WTC11 (cell line): ENCODE measurements around the gene MTOR. TPM values are rescaled to one million over a fixed set of nuclear protein-coding genes. Genes with fewer than 3 reads are reported as not detected.

Experiments used
- ATAC-seq: fragments of 200-7000 bp; cut with Tn5 transposase; 2 replicates; pipeline ENCODE4 v1.10.0; 2021; ENCODE audit warnings: mild to moderate bottlenecking, moderate library complexity
- CTCF ChIA-PET: fragments of 300-600 bp; sonication (Branson Sonifier 250); formaldehyde crosslinking; loops from one replicate; lab custom pipeline; 2021; ENCODE audit warnings: antibody characterized with exemption; lab: Charles Lee
- POLR2A ChIA-PET: fragments of 350-600 bp; sonication (Branson Sonifier 250); formaldehyde crosslinking; loops from one replicate; lab custom pipeline; 2021; ENCODE audit warnings: antibody characterized with exemption; lab: Charles Lee
- DNase-seq: peaks from one replicate; pipeline ENCODE4 v3.0.0; 2021; ENCODE audit warnings: low spot score
- H3K27ac Mint-ChIP-seq: 2 replicates; pipeline ENCODE4 v1.8.0; 2021; ENCODE audit warnings: mixed read lengths
- H3K27me3 Mint-ChIP-seq: 2 replicates; pipeline ENCODE4 v1.8.0; 2021; ENCODE audit warnings: low read depth, mild to moderate bottlenecking, moderate library complexity, mixed read lengths
- H3K36me3 Mint-ChIP-seq: 2 replicates; pipeline ENCODE4 v1.8.0; 2021; ENCODE audit warnings: mixed read lengths
- H3K4me1 Mint-ChIP-seq: 2 replicates; pipeline ENCODE4 v1.8.0; 2022; ENCODE audit warnings: mixed read lengths
- H3K4me3 Mint-ChIP-seq: 2 replicates; pipeline ENCODE4 v1.8.0; 2021; ENCODE audit warnings: mild to moderate bottlenecking, moderate library complexity, mixed read lengths
- H3K9me3 Mint-ChIP-seq: 2 replicates; pipeline ENCODE4 v1.8.0; 2021; ENCODE audit warnings: mixed read lengths
- AFF4 ChIP-seq: sonication (generic); formaldehyde crosslinking; IDR thresholded peaks from 2 replicates; pipeline ENCODE4 v1.8.1; 2023; ENCODE audit warnings: mild to moderate bottlenecking, missing genetic modification reagents, borderline replicate concordance
- ATF2 ChIP-seq: sonication (generic); formaldehyde crosslinking; IDR thresholded peaks from 2 replicates; pipeline ENCODE4 v1.8.1; 2022; ENCODE audit warnings: low read depth, missing genetic modification reagents, borderline replicate concordance
- ELF4 ChIP-seq: sonication (generic); formaldehyde crosslinking; IDR thresholded peaks from 2 replicates; pipeline ENCODE4 v1.8.1; 2022; ENCODE audit warnings: low read depth, mild to moderate bottlenecking, moderate library complexity, missing genetic modification reagents
- ERG ChIP-seq: fragments of 250-450 bp; sonication (Bioruptor Pico); IDR thresholded peaks from 2 replicates; pipeline ENCODE4 v1.8.0; 2021; ENCODE audit warnings: mild to moderate bottlenecking
- HMGA2 ChIP-seq: fragments of 250-450 bp; sonication (Bioruptor Pico); IDR thresholded peaks from 2 replicates; pipeline ENCODE4 v1.4.0; 2021; ENCODE audit warnings: mild to moderate bottlenecking, moderate library complexity
- NFATC4 ChIP-seq: fragments of 250-450 bp; sonication (Bioruptor Pico); IDR thresholded peaks from 2 replicates; pipeline ENCODE4 v1.9.0; 2021; ENCODE audit warnings: mild to moderate bottlenecking
- NFE2L1 ChIP-seq: sonication (generic); formaldehyde crosslinking; IDR thresholded peaks from 2 replicates; pipeline ENCODE4 v1.8.1; 2023; ENCODE audit warnings: missing genetic modification reagents
- TEAD1 ChIP-seq: sonication (generic); formaldehyde crosslinking; IDR thresholded peaks from 2 replicates; pipeline ENCODE4 v1.8.0; 2022; ENCODE audit warnings: mild to moderate bottlenecking, missing genetic modification reagents
- TEAD4 ChIP-seq: sonication (generic); formaldehyde crosslinking; IDR thresholded peaks from 2 replicates; pipeline ENCODE4 v1.8.0; 2022; ENCODE audit warnings: mild to moderate bottlenecking, missing genetic modification reagents
- USF2 ChIP-seq: sonication (generic); formaldehyde crosslinking; IDR thresholded peaks from 2 replicates; pipeline ENCODE4 v1.8.1; 2023; ENCODE audit warnings: mild to moderate bottlenecking, missing genetic modification reagents, moderate library complexity
- ZBTB21 ChIP-seq: sonication (generic); formaldehyde crosslinking; IDR thresholded peaks from 2 replicates; pipeline ENCODE4 v1.8.1; 2023; ENCODE audit warnings: mild to moderate bottlenecking, missing genetic modification reagents, borderline replicate concordance
- ZNF396 ChIP-seq: fragments of 250-450 bp; sonication (Bioruptor Pico); IDR thresholded peaks from 2 replicates; pipeline ENCODE4 v1.8.0; 2021; ENCODE audit warnings: mild to moderate bottlenecking, moderate library complexity, borderline replicate concordance
- ZNF512 ChIP-seq: sonication (generic); formaldehyde crosslinking; IDR thresholded peaks from 2 replicates; pipeline ENCODE4 v1.8.1; 2022; ENCODE audit warnings: missing genetic modification reagents, borderline replicate concordance
- total RNA-seq: library from RNA; stranded (reverse); gene quantifications from 3 replicates; pipeline ENCODE4 v1.2.3, GENCODE V29; 2021

Gene MTOR
- total RNA-seq, 1 experiment from 2014 or later: 65.0 TPM

GRCh38 chr1:11289064-11289463, 26.7 kb upstream of the MTOR start (continued):
- no peak for TF ChIP-seq TEAD1

- ChIA-PET CTCF (interaction anchor here (0.6 to 1.7 kb wide), 15 partner anchors 11 to 498 kb away, joined by 3 to 12 read pairs (median 4); partner anchors contain the start of genes DISP3 and UBIAD1), POLR2A (interaction anchor here (0.6 to 0.7 kb wide), 2 partner anchors 25 to 219 kb away, joined by 3 read pairs; partner anchors contain the start of gene MTOR)
- Mint-ChIP-seq H3K4me3 (peak overlapping the region; percentile 45), H3K27ac (peak overlapping the region; percentile 99), H3K27me3 (no peaks in the 10 kb centered on the region), H3K9me3 (peaks cover 7% of the 10 kb centered on the region), H3K4me1 (peaks cover 49% of the 10 kb centered on the region), H3K36me3 (peaks cover 25% of the 10 kb centered on the region)
- TF ChIP-seq NFE2L1 (CRISPR knock-in tag) (no peak), ATF2 (CRISPR knock-in tag) (no peak), ERG (CRISPR knock-in tag) (no peak), HMGA2 (CRISPR knock-in tag) (no peak), NFATC4 (no peak), ELF4 (CRISPR knock-in tag) (no peak), USF2 (CRISPR knock-in tag) (no peak), ZBTB21 (CRISPR knock-in tag) (no peak), AFF4 (CRISPR knock-in tag) (no peak), ZNF512 (CRISPR knock-in tag) (no peak), ZNF396 (CRISPR knock-in tag) (no peak), TEAD4 (CRISPR knock-in tag) (no peak)
- no peak for DNase-seq
- peak; percentile 87 for ATAC-seq
Measured at GRCh38 chr1:11286735-11287410, 24.5 kb upstream of the MTOR start.
